ENCODE results near the gene CNTRL. TPM values are rescaled to one million over a fixed set of nuclear protein-coding genes. Genes with fewer than 3 reads are reported as not detected.

Gene CNTRL
- total and polyA plus RNA-seq, 10 donors = 15.8 to 63.0 (median 48.9) TPM

DNA sequence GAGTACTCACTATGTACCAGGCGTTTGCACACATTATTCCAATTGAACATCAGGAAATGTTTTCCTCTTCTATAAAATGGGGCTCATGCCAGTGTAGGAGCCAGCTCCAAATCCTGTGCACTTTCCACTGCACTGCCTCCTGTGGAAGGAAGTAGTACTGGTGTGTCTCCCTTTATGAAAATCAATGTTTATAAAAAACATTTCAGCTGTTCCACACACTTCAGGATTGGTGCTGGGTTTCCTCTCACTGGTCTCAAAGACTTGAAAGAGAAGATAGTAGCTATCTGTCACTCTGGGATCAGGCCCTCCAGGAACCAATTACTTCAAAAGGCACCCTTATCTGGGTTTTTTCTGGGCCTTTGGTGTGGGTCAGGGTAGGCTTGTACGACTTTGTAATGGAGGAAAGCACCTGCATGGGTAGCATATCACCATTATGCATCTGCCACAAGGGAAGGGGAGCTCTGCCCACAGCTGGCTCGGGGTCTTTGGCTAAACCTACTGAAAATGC lies 94.4 kb downstream of the CNTRL start:
- Histone ChIP-seq H3K4me3 (no peak overlapping the region), H3K4me1 (peaks cover 0 to 3% (median 0%) of the 10 kb centered on the region in 6 donors), H3K27ac (peak overlapping the region in 2 of 8 donors; percentile 16 to 41), H3K36me3 (peaks cover 0 to 99% (median 79%) of the 10 kb centered on the region in 6 donors), H3K27me3 (replicated peaks in 1 of 7) (no peaks in the 10 kb centered on the region), H3K9me3 (no peaks in the 10 kb centered on the region)
- intact Hi-C loops (cut with DNase I; ENCODE audit: low total_unique reads) = no loop called here
- TF ChIP-seq POLR2AphosphoS5 (IDR thresholded peaks at IDR 0.05) (no peak), POLR2A (IDR thresholded peaks at IDR 0.05) (no peak)
- TF ChIP-seq, protein P1, sequence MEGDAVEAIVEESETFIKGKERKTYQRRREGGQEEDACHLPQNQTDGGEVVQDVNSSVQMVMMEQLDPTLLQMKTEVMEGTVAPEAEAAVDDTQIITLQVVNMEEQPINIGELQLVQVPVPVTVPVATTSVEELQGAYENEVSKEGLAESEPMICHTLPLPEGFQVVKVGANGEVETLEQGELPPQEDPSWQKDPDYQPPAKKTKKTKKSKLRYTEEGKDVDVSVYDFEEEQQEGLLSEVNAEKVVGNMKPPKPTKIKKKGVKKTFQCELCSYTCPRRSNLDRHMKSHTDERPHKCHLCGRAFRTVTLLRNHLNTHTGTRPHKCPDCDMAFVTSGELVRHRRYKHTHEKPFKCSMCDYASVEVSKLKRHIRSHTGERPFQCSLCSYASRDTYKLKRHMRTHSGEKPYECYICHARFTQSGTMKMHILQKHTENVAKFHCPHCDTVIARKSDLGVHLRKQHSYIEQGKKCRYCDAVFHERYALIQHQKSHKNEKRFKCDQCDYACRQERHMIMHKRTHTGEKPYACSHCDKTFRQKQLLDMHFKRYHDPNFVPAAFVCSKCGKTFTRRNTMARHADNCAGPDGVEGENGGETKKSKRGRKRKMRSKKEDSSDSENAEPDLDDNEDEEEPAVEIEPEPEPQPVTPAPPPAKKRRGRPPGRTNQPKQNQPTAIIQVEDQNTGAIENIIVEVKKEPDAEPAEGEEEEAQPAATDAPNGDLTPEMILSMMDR (IDR thresholded peaks at IDR 0.05 in 8 of 11, conservative IDR thresholded peaks at IDR 0.05 in 3 of 11) = peak in 7 of 11 experiments; percentile 8 to 48 (median 23)
- WGBS, 5 donors = 50 to 75% (median 69%) methylated on average over 2 to 3 of the region's 3 CpGs
- no peak for DNase-seq

- DNase-seq = no peak
- H3K36me3 ChIP-seq = peaks cover 0 to 100% (median 81%) of the 10 kb centered on the region in 6 donors
- H3K4me3 ChIP-seq = no peak overlapping the region
- H3K27me3 ChIP-seq (replicated peaks in 1 of 7) = no peaks in the 10 kb centered on the region
- intact Hi-C loops (cut with DNase I; ENCODE audit: low total_unique reads) = no loop called here
- H3K4me1 ChIP-seq = peaks cover 0 to 3% (median 0%) of the 10 kb centered on the region in 6 donors
- 80 to 88% (median 88%) methylated on average over 5 of the region's 5 CpGs for whole genome bisulfite sequencing, 5 donors
- no peak overlapping the region for H3K27ac ChIP-seq
- TF ChIP-seq POLR2A (IDR thresholded peaks at IDR 0.05) = no peak
- TF ChIP-seq POLR2AphosphoS5 (IDR thresholded peaks at IDR 0.05) = no peak
- TF ChIP-seq, protein P1 (IDR thresholded peaks at IDR 0.05 in 8 of 11, conservative IDR thresholded peaks at IDR 0.05 in 3 of 11) = no peak
- H3K9me3 ChIP-seq = no peaks in the 10 kb centered on the region
Observed at GRCh38 chr9:121171236-121171635, 96.5 kb downstream of the CNTRL start.

GRCh38 chr9:121172726-121173487 lies 98.2 kb downstream of the CNTRL start:
- peaks cover 0 to 100% (median 79%) of the 10 kb centered on the region in 6 donors for H3K36me3 ChIP-seq
- H3K4me3 ChIP-seq = no peak overlapping the region
- H3K4me1 ChIP-seq = peaks cover 0 to 3% (median 0%) of the 10 kb centered on the region in 6 donors
- no peak for TF ChIP-seq POLR2AphosphoS5 (IDR thresholded peaks at IDR 0.05)
- no peak for TF ChIP-seq POLR2A (IDR thresholded peaks at IDR 0.05)
- TF ChIP-seq, protein P1 (IDR thresholded peaks at IDR 0.05 in 8 of 11, conservative IDR thresholded peaks at IDR 0.05 in 3 of 11) = no peak
- no peak for DNase-seq
- H3K9me3 ChIP-seq = no peaks in the 10 kb centered on the region
- H3K27me3 ChIP-seq (replicated peaks in 1 of 7) = no peaks in the 10 kb centered on the region
- intact Hi-C loops (cut with DNase I; ENCODE audit: low total_unique reads) = no loop called here
- 96 to 100% (median 98%) methylated on average over 1 of the region's 1 CpG for WGBS, 5 donors
- no peak overlapping the region for H3K27ac ChIP-seq

GRCh38 chr9:121173501-121173900 lies 98.7 kb downstream of the CNTRL start:
- no peaks in the 10 kb centered on the region for H3K27me3 ChIP-seq (replicated peaks in 1 of 7)
- no peak for DNase-seq
- no peaks in the 10 kb centered on the region for H3K9me3 ChIP-seq
- intact Hi-C loops (cut with DNase I; ENCODE audit: low total_unique reads) = no loop called here
- 94 to 98% (median 97%) methylated on average over 7 of the region's 7 CpGs for WGBS, 5 donors
- no peak overlapping the region for H3K27ac ChIP-seq
- peaks cover 0 to 3% (median 0%) of the 10 kb centered on the region in 6 donors for H3K4me1 ChIP-seq
- TF ChIP-seq POLR2A (IDR thresholded peaks at IDR 0.05) (no peak), POLR2AphosphoS5 (IDR thresholded peaks at IDR 0.05) (no peak)
- TF ChIP-seq, protein P1 (IDR thresholded peaks at IDR 0.05 in 8 of 11, conservative IDR thresholded peaks at IDR 0.05 in 3 of 11) = no peak
- peaks cover 0 to 100% (median 79%) of the 10 kb centered on the region in 6 donors for H3K36me3 ChIP-seq
- H3K4me3 ChIP-seq = no peak overlapping the region
